Kidney epithelial cell (primary cell): Measurements from ENCODE around the gene SLC6A9. TPM values are rescaled to one million over a fixed set of nuclear protein-coding genes. Genes with fewer than 3 reads are reported as not detected.

Experiments
- DNase-seq: peaks from one replicate; pipeline ENCODE4 v3.0.0-alpha.2; 2010; ENCODE audit warnings: low read depth
- H3K27me3 ChIP-seq: 2 replicates; pipeline ENCODE4 v1.6.0; 2011; ENCODE audit warnings: low read length; ENCODE audit not compliant: control insufficient read depth, insufficient read depth
- H3K36me3 ChIP-seq: 2 replicates; pipeline ENCODE4 v1.5.1; 2011; ENCODE audit warnings: low read length; ENCODE audit not compliant: control insufficient read depth, insufficient read depth
- H3K4me3 ChIP-seq: 2 replicates; pipeline ENCODE4 v1.5.1; 2011; ENCODE audit warnings: low read depth, mild to moderate bottlenecking, control low read depth, low read length
- total RNA-seq: library from RNA; depleted of rRNA; stranded (reverse); fragments of >200 nt; gene quantifications from 2 replicates; pipeline ENCODE4 v1.2.3, GENCODE V29; 2015
- TF ChIP-seq, protein P1 (sequence below): IDR thresholded peaks from 2 replicates; pipeline ENCODE4 v1.5.1; 2011; ENCODE audit warnings: mild to moderate bottlenecking, moderate library complexity, low read length, control low read depth, inconsistent platforms; ENCODE audit not compliant: insufficient read depth, poor library complexity, severe bottlenecking

Gene SLC6A9
- total RNA-seq, 1 donor from 2014 or later: 22.4 TPM

DNA sequence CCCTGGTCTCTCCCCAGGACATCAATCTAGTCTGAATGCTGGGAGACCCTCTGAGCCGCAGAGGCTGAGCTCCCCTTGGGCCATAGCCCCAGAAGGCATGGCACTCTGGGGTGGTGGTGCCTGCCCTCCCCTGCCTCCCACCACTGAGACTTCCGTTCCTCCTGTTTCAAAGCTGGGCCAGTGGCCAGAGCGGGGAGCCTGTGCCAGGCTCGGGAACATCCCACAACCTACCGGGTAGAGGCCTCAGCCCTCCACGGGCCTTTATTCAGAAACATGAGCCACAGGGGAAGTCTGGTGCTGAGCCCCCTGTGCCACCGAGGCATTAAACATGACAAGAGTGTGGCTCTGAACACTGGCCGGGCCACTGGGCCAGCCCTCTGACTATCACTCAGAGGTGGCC, 31.8 kb downstream of the SLC6A9 start:
- TF ChIP-seq, protein P1, sequence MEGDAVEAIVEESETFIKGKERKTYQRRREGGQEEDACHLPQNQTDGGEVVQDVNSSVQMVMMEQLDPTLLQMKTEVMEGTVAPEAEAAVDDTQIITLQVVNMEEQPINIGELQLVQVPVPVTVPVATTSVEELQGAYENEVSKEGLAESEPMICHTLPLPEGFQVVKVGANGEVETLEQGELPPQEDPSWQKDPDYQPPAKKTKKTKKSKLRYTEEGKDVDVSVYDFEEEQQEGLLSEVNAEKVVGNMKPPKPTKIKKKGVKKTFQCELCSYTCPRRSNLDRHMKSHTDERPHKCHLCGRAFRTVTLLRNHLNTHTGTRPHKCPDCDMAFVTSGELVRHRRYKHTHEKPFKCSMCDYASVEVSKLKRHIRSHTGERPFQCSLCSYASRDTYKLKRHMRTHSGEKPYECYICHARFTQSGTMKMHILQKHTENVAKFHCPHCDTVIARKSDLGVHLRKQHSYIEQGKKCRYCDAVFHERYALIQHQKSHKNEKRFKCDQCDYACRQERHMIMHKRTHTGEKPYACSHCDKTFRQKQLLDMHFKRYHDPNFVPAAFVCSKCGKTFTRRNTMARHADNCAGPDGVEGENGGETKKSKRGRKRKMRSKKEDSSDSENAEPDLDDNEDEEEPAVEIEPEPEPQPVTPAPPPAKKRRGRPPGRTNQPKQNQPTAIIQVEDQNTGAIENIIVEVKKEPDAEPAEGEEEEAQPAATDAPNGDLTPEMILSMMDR: no peak
- Histone ChIP-seq H3K4me3 (no peak overlapping the region), H3K27me3 (no peaks in the 10 kb centered on the region), H3K36me3 (no peaks in the 10 kb centered on the region)
- no peak for DNase-seq

DNA sequence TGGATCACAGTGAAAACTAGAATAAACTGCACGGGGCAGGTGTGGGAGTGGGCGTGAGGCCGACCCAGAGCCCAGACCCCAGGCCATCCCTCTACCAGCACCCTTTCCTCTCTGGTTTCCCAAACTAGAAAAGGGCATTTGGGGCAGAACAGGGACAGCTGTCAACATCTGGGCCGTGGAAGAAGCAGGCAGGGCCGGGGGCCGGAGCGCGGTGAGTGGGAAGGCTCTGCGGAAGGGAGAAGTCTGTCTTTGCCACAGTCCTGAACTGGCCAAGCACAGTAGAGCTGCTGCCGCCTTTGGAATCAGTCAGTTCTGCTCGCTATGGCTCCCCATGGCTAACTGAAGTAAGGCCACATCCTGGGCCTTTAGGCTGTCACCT, 33.3 kb downstream of the SLC6A9 start:
- DNase-seq: no peak
- no peaks in the 10 kb centered on the region for H3K27me3 ChIP-seq
- H3K36me3 ChIP-seq: no peaks in the 10 kb centered on the region
- TF ChIP-seq, protein P1: no peak
- H3K4me3 ChIP-seq: no peak overlapping the region

DNA sequence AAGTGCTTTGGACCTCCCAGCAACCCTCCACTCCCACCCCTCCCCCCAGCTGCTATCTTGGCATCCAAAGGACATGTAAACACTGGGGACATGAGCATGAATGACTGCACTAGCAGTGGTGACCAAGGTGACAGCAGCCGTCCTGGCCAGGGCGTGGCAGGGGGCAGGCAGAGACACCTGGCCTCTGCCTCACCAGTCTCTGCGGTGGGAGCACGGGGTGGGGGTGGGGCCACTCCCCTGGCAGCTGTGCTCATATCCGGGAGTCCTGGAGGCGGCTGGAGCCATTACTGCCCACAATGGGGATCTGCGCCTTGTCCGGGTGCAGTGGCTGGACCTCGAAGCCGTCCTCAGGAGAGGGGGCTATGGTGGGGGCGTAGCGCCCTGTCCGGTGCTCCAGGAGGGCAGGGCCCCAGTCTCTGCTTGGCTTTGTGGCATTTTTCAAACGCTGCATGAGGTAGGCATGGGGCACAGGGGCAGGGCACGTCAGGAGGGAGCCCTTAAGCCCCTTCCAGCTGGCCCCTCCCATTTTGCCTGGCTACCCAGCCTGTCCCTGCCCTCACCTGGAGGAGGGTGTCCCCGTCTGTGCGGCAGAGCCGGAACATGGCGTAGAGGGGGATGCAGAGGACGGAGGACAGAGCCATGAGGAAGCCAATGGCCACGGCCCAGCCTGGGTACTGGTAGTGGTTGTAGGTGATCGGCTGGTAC, 33.8 kb downstream of the SLC6A9 start:
- Histone ChIP-seq H3K4me3 (no peak overlapping the region), H3K27me3 (no peaks in the 10 kb centered on the region), H3K36me3 (no peaks in the 10 kb centered on the region)
- DNase-seq: no peak
- TF ChIP-seq, protein P1: no peak

DNA sequence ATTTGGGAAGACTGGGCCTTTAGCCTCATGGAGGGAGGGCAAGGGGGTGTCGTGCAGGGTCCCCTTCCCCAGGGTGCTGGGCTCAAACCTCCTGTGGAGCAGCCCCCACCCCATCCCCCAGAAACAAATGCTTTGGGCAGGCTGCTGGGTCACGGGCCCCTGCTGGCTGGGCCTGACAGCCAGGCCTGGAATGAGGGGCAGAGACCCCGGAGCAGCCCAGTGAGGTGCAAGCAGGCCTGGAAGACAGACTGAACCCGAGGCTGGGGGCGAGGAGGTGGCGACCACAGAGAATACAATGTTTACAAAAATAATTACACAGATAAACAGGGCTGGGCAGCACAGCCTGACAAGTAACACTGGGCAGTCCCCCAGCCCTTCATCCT, 34.5 kb downstream of the SLC6A9 start:
- no peaks in the 10 kb centered on the region for H3K27me3 ChIP-seq
- no peak for DNase-seq
- no peak overlapping the region for H3K4me3 ChIP-seq
- H3K36me3 ChIP-seq: no peaks in the 10 kb centered on the region
- TF ChIP-seq, protein P1: no peak

DNA sequence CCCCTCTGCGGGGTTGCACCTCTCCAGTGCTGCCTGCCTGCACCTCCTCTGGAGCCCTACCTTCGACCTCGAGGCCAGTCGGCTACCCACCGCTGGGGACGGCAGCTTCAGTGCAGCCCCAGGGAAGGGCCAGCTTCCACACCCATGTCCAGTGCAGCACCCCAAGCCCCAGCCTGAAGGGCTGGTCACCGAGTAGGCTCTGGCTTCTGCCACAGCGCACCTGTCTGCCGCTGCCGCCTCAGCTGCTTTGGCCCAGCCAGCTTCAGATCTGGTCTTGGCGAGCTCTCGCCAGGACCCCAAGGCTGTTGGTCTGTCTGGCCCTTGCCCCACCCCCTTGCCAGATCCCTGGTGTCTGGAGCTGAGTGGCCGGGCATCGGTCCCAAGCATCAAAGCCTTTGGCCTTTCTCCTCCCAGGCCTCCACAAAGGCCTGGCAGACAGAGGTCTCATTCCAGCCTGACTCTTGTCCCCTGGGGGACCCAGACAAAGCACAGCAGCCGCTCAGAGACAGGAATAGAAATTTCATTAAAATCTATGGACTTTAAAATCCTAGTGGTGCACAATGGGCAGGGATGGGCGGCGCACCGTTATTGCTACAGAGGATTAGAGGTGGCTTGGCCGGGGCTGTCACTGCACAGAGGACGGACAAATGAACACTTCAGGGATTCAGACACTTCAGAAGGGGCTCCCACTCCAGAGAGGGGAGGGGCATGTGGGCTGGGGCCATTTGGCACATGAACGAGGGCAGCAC, 35.1 kb downstream of the SLC6A9 start:
- DNase-seq: no peak
- Histone ChIP-seq H3K27me3 (no peaks in the 10 kb centered on the region), H3K36me3 (no peaks in the 10 kb centered on the region), H3K4me3 (no peak overlapping the region)
- TF ChIP-seq, protein P1: no peak
